Measurements from ENCODE around the gene MEX3C. TPM values are rescaled to one million over a fixed set of nuclear protein-coding genes. Genes with fewer than 3 reads are reported as not detected.

The MEX3C gene
- total RNA-seq, 2 experiments from 2014 or later = 49.6 to 58.2 TPM

Other genes starting within 250 kb of the MEX3C start
- gene ELAC1, start 229.6 kb downstream of the MEX3C start, total RNA-seq = 1 to 10 TPM; 7.5 to 9.1 TPM
- gene SMAD4, start 167.5 kb downstream of the MEX3C start, total RNA-seq = 100 to 1,000 TPM in 1 of 2 experiments, 10 to 100 TPM in 1; 97.5 to 115 TPM